NB4 (cell line): ENCODE data around the gene KLHDC8B.

ENCODE experiments used
- CTCF ChIP-seq: IDR thresholded peaks from one replicate; pipeline ENCODE4 v1.5.1; 2012; ENCODE audit warnings: low read depth, low read length
- MYC ChIP-seq: IDR thresholded peaks from 2 replicates; pipeline ENCODE4 v1.6.1; 2011; ENCODE audit warnings: low read depth, low read length
- POLR2A ChIP-seq: IDR thresholded peaks from 2 replicates; pipeline ENCODE4 v1.6.1; 2011; ENCODE audit warnings: mild to moderate bottlenecking; ENCODE audit not compliant: insufficient read length; ENCODE audit errors: extremely low read depth

DNA sequence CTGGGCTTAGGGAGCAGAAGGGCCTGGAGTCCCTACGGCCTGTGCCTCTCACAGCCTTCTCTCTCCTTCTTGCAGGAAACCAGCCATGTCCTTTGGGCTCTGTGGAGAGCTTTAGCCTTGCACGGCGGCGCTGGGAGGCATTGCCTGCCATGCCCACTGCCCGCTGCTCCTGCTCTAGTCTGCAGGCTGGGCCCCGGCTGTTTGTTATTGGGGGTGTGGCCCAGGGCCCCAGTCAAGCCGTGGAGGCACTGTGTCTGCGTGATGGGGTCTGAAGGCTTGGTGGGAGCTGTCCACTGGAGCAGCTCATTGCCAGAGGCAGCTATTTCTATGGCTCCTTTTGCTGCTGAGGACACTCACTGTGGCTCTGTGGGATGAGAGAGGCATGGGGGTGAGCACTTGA lies 4.1 kb downstream of the KLHDC8B start:
- no peak for TF ChIP-seq CTCF
- TF ChIP-seq POLR2A = no peak
- TF ChIP-seq MYC = no peak
